ENCODE measurements around the gene SMOC1. TPM values are rescaled to one million over a fixed set of nuclear protein-coding genes. Genes with fewer than 3 reads are reported as not detected.

SMOC1 gene
- total RNA-seq, 4 donors from 2014 or later: 0.72 to 3.1 (median 1.6) TPM

DNA sequence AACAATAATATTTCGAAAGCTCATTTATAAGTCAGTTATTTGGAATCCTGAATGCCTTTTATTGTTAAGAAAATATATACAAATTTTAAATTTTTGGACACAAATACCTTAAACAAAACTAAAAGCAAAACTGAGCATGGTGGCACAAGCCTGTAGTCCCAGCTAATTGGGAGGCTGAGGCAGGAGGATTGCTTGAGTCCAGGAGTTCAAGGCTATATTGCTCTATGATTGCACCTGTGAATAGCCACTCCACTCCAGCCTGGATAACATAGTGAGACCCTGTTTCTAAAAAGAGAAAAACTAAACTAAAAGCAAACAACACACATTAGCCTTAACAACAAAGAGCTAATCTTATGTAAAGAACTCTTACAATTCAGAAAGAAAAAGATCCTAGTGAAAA is 78.8 kb downstream of the SMOC1 start:
- Histone ChIP-seq H3K4me3 (no peak overlapping the region), H3K4me1 (no peaks in the 10 kb centered on the region), H3K27me3 (peaks cover 13% of the 10 kb centered on the region), H3K27ac (no peak overlapping the region), H3K36me3 (no peaks in the 10 kb centered on the region), H3K9me3 (no peaks in the 10 kb centered on the region)
- no peak for TF ChIP-seq POLR2AphosphoS5 (IDR thresholded peaks at IDR 0.05)
- TF ChIP-seq, protein P1, sequence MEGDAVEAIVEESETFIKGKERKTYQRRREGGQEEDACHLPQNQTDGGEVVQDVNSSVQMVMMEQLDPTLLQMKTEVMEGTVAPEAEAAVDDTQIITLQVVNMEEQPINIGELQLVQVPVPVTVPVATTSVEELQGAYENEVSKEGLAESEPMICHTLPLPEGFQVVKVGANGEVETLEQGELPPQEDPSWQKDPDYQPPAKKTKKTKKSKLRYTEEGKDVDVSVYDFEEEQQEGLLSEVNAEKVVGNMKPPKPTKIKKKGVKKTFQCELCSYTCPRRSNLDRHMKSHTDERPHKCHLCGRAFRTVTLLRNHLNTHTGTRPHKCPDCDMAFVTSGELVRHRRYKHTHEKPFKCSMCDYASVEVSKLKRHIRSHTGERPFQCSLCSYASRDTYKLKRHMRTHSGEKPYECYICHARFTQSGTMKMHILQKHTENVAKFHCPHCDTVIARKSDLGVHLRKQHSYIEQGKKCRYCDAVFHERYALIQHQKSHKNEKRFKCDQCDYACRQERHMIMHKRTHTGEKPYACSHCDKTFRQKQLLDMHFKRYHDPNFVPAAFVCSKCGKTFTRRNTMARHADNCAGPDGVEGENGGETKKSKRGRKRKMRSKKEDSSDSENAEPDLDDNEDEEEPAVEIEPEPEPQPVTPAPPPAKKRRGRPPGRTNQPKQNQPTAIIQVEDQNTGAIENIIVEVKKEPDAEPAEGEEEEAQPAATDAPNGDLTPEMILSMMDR (IDR thresholded peaks at IDR 0.05): no peak
- no peak for TF ChIP-seq EP300 (IDR thresholded peaks at IDR 0.05)
- TF ChIP-seq POLR2A (IDR thresholded peaks at IDR 0.05): no peak
- DNase-seq (ENCODE audit: low spot score in 2 of 2): no peak
- 96% methylated on average over 1 of the region's 1 CpG for WGBS

DNA sequence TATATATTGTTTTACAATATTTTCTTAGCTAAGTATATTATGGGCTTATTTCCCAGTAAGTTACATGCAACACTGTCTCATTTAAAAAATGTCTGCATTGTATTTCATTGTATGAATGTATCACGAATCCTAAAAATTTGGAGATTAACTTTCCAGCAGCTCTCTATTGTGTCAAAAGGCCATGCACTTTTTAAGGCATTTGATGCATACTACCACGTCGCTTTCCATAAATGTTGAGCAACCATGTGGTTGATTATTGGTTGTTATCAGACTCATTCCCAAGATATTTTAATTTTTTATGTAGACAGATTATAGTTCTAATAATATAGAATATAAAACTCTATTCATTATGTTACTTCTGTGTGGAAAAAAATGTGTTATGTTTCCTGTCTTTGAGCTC is 79.9 kb downstream of the SMOC1 start:
- WGBS: 90% methylated on average over 3 of the region's 3 CpGs

DNA sequence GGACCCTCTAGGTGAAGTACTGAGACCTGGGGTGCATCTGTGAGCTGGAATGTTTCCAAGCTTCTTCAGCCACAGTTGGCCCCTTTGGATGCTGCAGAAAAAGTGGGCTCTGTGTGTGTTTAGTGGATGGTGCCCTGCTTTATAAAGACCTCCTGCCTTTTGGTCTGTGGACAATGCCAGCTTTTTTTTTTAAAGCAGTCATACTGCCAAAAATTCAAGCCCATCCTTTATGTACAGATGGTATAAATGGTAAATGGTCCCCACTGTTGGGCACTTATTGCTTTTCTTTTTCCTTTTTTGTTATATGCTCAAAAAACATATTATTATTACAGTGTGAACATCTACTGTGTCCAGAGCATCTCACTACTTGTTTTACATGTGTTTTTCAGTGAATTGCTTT is 81.1 kb downstream of the SMOC1 start:
- DNase-seq (ENCODE audit: low spot score in 2 of 2): no peak
- no peak for TF ChIP-seq POLR2A (IDR thresholded peaks at IDR 0.05)
- no peak for TF ChIP-seq POLR2AphosphoS5 (IDR thresholded peaks at IDR 0.05)
- TF ChIP-seq EP300 (IDR thresholded peaks at IDR 0.05): no peak
- TF ChIP-seq, protein P1 (IDR thresholded peaks at IDR 0.05): no peak
- peaks cover 3% of the 10 kb centered on the region for H3K27me3 ChIP-seq
- H3K36me3 ChIP-seq: no peaks in the 10 kb centered on the region
- H3K4me1 ChIP-seq: no peaks in the 10 kb centered on the region
- no peak overlapping the region for H3K27ac ChIP-seq
- no peak overlapping the region for H3K4me3 ChIP-seq
- H3K9me3 ChIP-seq: no peaks in the 10 kb centered on the region

More for the DNA sequence above, 79.9 kb downstream of the SMOC1 start:
- H3K9me3 ChIP-seq: no peaks in the 10 kb centered on the region
- no peaks in the 10 kb centered on the region for H3K36me3 ChIP-seq
- no peak for TF ChIP-seq POLR2A (IDR thresholded peaks at IDR 0.05)
- TF ChIP-seq, protein P1 (IDR thresholded peaks at IDR 0.05): no peak
- TF ChIP-seq POLR2AphosphoS5 (IDR thresholded peaks at IDR 0.05): no peak
- no peak for TF ChIP-seq EP300 (IDR thresholded peaks at IDR 0.05)
- H3K27me3 ChIP-seq: peaks cover 8% of the 10 kb centered on the region
- no peak for DNase-seq (ENCODE audit: low spot score in 2 of 2)
- H3K4me1 ChIP-seq: no peaks in the 10 kb centered on the region
- H3K27ac ChIP-seq: no peak overlapping the region
- H3K4me3 ChIP-seq: no peak overlapping the region

DNA sequence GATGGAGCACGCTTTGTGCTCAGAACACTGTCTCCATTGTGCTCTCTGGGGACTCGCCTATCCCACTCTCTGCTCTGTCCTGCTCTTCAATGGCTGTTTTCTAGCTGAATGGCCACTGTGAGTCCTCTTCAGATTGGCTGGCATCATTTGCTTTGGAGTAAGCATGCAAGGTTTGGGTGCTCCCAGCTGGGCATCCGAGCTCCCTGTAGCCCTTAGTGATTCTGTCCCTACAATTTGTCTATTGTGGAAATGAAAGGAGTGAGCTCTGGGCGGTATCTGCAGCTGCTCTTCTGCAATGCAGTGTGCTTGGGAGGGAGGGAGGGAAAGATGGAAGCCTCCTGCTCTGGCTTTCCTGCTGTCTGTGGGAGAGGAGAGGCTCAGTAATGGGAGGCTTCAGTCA is 84.8 kb downstream of the SMOC1 start:
- Histone ChIP-seq H3K36me3 (no peaks in the 10 kb centered on the region), H3K4me3 (no peak overlapping the region), H3K27me3 (peaks cover 3% of the 10 kb centered on the region), H3K9me3 (no peaks in the 10 kb centered on the region), H3K27ac (no peak overlapping the region), H3K4me1 (no peaks in the 10 kb centered on the region)
- no peak for TF ChIP-seq POLR2A (IDR thresholded peaks at IDR 0.05)
- no peak for TF ChIP-seq EP300 (IDR thresholded peaks at IDR 0.05)
- TF ChIP-seq, protein P1 (IDR thresholded peaks at IDR 0.05): no peak
- no peak for TF ChIP-seq POLR2AphosphoS5 (IDR thresholded peaks at IDR 0.05)
- no peak for DNase-seq (ENCODE audit: low spot score in 2 of 2)
- 81% methylated on average over 4 of the region's 4 CpGs for WGBS

DNA sequence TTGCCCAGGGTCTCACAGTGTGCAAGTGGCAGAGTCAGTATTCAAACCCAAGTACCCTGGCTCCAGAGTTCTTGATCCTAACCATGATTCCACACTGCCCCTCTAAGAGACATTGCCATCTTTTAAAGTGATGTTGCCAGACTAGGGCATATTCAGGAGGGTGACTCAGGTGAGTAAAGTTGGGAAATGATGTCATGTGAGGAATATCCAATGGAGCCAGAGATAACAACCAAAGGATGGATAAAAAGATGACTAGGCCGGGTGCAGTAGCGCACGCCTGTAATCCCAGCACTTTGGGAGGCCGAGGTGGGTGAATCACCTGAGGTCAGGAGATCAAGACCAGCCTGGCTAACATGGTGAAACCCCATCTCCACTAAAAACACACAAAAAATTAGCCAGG is 85.6 kb downstream of the SMOC1 start:
- DNase-seq (ENCODE audit: low spot score in 2 of 2): no peak
- H3K27me3 ChIP-seq: peaks cover 3% of the 10 kb centered on the region
- H3K27ac ChIP-seq: no peak overlapping the region
- no peaks in the 10 kb centered on the region for H3K4me1 ChIP-seq
- TF ChIP-seq EP300 (IDR thresholded peaks at IDR 0.05) (no peak), POLR2AphosphoS5 (IDR thresholded peaks at IDR 0.05) (no peak), POLR2A (IDR thresholded peaks at IDR 0.05) (no peak)
- TF ChIP-seq, protein P1 (IDR thresholded peaks at IDR 0.05): no peak
- 92% methylated on average over 4 of the region's 4 CpGs for WGBS
- no peaks in the 10 kb centered on the region for H3K9me3 ChIP-seq
- H3K4me3 ChIP-seq: no peak overlapping the region
- H3K36me3 ChIP-seq: no peaks in the 10 kb centered on the region

Data from suprapubic skin (tissue), 4 donors.